ENCODE data around the gene RBMS3. TPM values are rescaled to one million over a fixed set of nuclear protein-coding genes. Genes with fewer than 3 reads are reported as not detected.

The RBMS3 gene
- total RNA-seq, 6 donors from 2014 or later: 39.8 to 102 (median 57.2) TPM

GRCh38 chr3:29587340-29587739 is 306.5 kb downstream of the RBMS3 start:
- WGBS, 2 donors: 26 to 64% methylated on average over 2 of the region's 2 CpGs
- DNase-seq (no peak), ATAC-seq (ENCODE audit: low FRiP score in 2 of 2) (no peak)
- Histone ChIP-seq H3K36me3 (no peaks in the 10 kb centered on the region), H3K4me1 (peaks cover 0 to 5% (median 0%) of the 10 kb centered on the region in 4 donors), H3K27me3 (no peaks in the 10 kb centered on the region), H3K4me3 (no peak overlapping the region), H3K9me3 (no peaks in the 10 kb centered on the region), H3K27ac (no peak overlapping the region)
- TF ChIP-seq CTCF (IDR thresholded peaks at IDR 0.05) (no peak), POLR2A (IDR thresholded peaks at IDR 0.05) (no peak), EP300 (IDR thresholded peaks at IDR 0.05) (no peak), POLR2AphosphoS5 (IDR thresholded peaks at IDR 0.05) (no peak)

GRCh38 chr3:29590012-29590411 is 309.1 kb downstream of the RBMS3 start:
- Histone ChIP-seq H3K27ac (no peak overlapping the region), H3K4me3 (no peak overlapping the region), H3K36me3 (no peaks in the 10 kb centered on the region), H3K9me3 (no peaks in the 10 kb centered on the region), H3K27me3 (no peaks in the 10 kb centered on the region), H3K4me1 (peaks cover 0 to 2% (median 0%) of the 10 kb centered on the region in 4 donors)
- WGBS, 2 donors: 90 to 95% methylated on average over 1 of the region's 1 CpG
- TF ChIP-seq CTCF (IDR thresholded peaks at IDR 0.05): no peak
- no peak for TF ChIP-seq POLR2A (IDR thresholded peaks at IDR 0.05)
- no peak for TF ChIP-seq EP300 (IDR thresholded peaks at IDR 0.05)
- TF ChIP-seq POLR2AphosphoS5 (IDR thresholded peaks at IDR 0.05): no peak
- ATAC-seq (ENCODE audit: low FRiP score in 2 of 2): no peak
- no peak for DNase-seq

- no peaks in the 10 kb centered on the region for H3K36me3 ChIP-seq
- ATAC-seq (ENCODE audit: low FRiP score in 2 of 2) (no peak), DNase-seq (no peak)
- no peaks in the 10 kb centered on the region for H3K27me3 ChIP-seq
- peaks cover 0 to 2% (median 0%) of the 10 kb centered on the region in 4 donors for H3K4me1 ChIP-seq
- no peak for TF ChIP-seq POLR2A (IDR thresholded peaks at IDR 0.05)
- TF ChIP-seq POLR2AphosphoS5 (IDR thresholded peaks at IDR 0.05): no peak
- no peak for TF ChIP-seq EP300 (IDR thresholded peaks at IDR 0.05)
- no peak for TF ChIP-seq CTCF (IDR thresholded peaks at IDR 0.05)
- H3K4me3 ChIP-seq: no peak overlapping the region
- no peaks in the 10 kb centered on the region for H3K9me3 ChIP-seq
- H3K27ac ChIP-seq: no peak overlapping the region
These were observed 309.6 kb downstream of the RBMS3 start for GRCh38 chr3:29590461-29590860.

- Histone ChIP-seq H3K9me3 (no peaks in the 10 kb centered on the region), H3K36me3 (no peaks in the 10 kb centered on the region), H3K4me1 (peaks cover 0 to 2% (median 0%) of the 10 kb centered on the region in 4 donors), H3K4me3 (no peak overlapping the region), H3K27ac (no peak overlapping the region), H3K27me3 (no peaks in the 10 kb centered on the region)
- DNase-seq: no peak
- TF ChIP-seq EP300 (IDR thresholded peaks at IDR 0.05) (no peak), POLR2A (IDR thresholded peaks at IDR 0.05) (no peak), POLR2AphosphoS5 (IDR thresholded peaks at IDR 0.05) (no peak), CTCF (IDR thresholded peaks at IDR 0.05) (no peak)
- no peak for ATAC-seq (ENCODE audit: low FRiP score in 2 of 2)
- WGBS, 2 donors: 70% methylated on average over 3 of the region's 3 CpGs
These were observed 310.7 kb downstream of the RBMS3 start for GRCh38 chr3:29591579-29591978.

- Histone ChIP-seq H3K27me3 (no peaks in the 10 kb centered on the region), H3K27ac (no peak overlapping the region), H3K4me3 (no peak overlapping the region), H3K4me1 (peaks cover 0 to 6% (median 0%) of the 10 kb centered on the region in 4 donors), H3K9me3 (no peaks in the 10 kb centered on the region), H3K36me3 (no peaks in the 10 kb centered on the region)
- WGBS, 2 donors: 81 to 90% methylated on average over 1 of the region's 1 CpG
- TF ChIP-seq EP300 (IDR thresholded peaks at IDR 0.05) (no peak), CTCF (IDR thresholded peaks at IDR 0.05) (no peak), POLR2AphosphoS5 (IDR thresholded peaks at IDR 0.05) (no peak), POLR2A (IDR thresholded peaks at IDR 0.05) (no peak)
- DNase-seq (no peak), ATAC-seq (ENCODE audit: low FRiP score in 2 of 2) (no peak)
These were observed 312.9 kb downstream of the RBMS3 start for GRCh38 chr3:29593802-29594201.

Data from upper lobe of left lung (tissue), 6 donors.